ENCODE data around the gene CALM1.

GRCh38 chr14:90397425-90398314 is 841 bp downstream of the CALM1 start:
- TF ChIP-seq CTCF (IDR thresholded peaks at IDR 0.05; ENCODE audit: low read length) (no peak), EZH2 (IDR thresholded peaks at IDR 0.05; ENCODE audit: borderline replicate concordance, low read length) (no peak)
